ENCODE results near the gene PHACTR1. TPM values are rescaled to one million over a fixed set of nuclear protein-coding genes. Genes with fewer than 3 reads are reported as not detected.
"Not testable (repeated sequence)": the region's sequence is repeated elsewhere in the genome, so short reads cannot be mapped to it uniquely, and the experiment has no call there.

Gene PHACTR1
- total RNA-seq, 1 experiment from 2014 or later, result 5.2 TPM

GRCh38 chr6:13308332-13308731 lies 591.8 kb downstream of the PHACTR1 start:
- Histone ChIP-seq H4K20me1 (ENCODE audit: insufficient read depth, low read depth, low read length) (no peaks in the 10 kb centered on the region), H3K27ac (ENCODE audit: low read length) (no peak overlapping the region), H3K9me2 (replicated peaks; ENCODE audit: insufficient read depth, low read length) (no peaks in the 10 kb centered on the region), H3K9ac (ENCODE audit: low read length) (no peak overlapping the region), H3K9me3 (ENCODE audit: low read length) (no peaks in the 10 kb centered on the region), H2AFZ (ENCODE audit: low read length) (no peak overlapping the region), H3K79me2 (ENCODE audit: low read length) (no peaks in the 10 kb centered on the region), H3K4me3 (ENCODE audit: low read length) (no peak overlapping the region), H3K27me3 (ENCODE audit: low read length) (no peaks in the 10 kb centered on the region), H3K4me1 (ENCODE audit: low read length) (peaks cover 21% of the 10 kb centered on the region), H3K4me2 (ENCODE audit: low read depth, low read length, poor library complexity, severe bottlenecking) (no peak overlapping the region), H3K36me3 (ENCODE audit: insufficient read depth, low read length) (peaks cover 23% of the 10 kb centered on the region; the same call in 1 of the 2 replicates)
- no peak for DNase-seq

GRCh38 chr6:13311155-13311554 lies 594.6 kb downstream of the PHACTR1 start:
- H3K9me2 ChIP-seq (replicated peaks; ENCODE audit: insufficient read depth, low read length), result no peaks in the 10 kb centered on the region
- no peak overlapping the region for H3K9ac ChIP-seq (ENCODE audit: low read length)
- no peaks in the 10 kb centered on the region for H4K20me1 ChIP-seq (ENCODE audit: insufficient read depth, low read depth, low read length)
- H2AFZ ChIP-seq (ENCODE audit: low read length), result no peak overlapping the region
- no peaks in the 10 kb centered on the region for H3K27me3 ChIP-seq (ENCODE audit: low read length)
- H3K4me3 ChIP-seq (ENCODE audit: low read length), result no peak overlapping the region
- H3K36me3 ChIP-seq (ENCODE audit: insufficient read depth, low read length), result peaks cover 20% of the 10 kb centered on the region; the same call in 1 of the 2 replicates
- H3K27ac ChIP-seq (ENCODE audit: low read length), result no peak overlapping the region
- DNase-seq, result no peak
- no peaks in the 10 kb centered on the region for H3K9me3 ChIP-seq (ENCODE audit: low read length)
- no peaks in the 10 kb centered on the region for H3K79me2 ChIP-seq (ENCODE audit: low read length)
- no peaks in the 10 kb centered on the region; the same call in 1 of the 2 replicates for H3K4me1 ChIP-seq (ENCODE audit: low read length)
- H3K4me2 ChIP-seq (ENCODE audit: low read depth, low read length, poor library complexity, severe bottlenecking), result no peak overlapping the region

- no peaks in the 10 kb centered on the region for H4K20me1 ChIP-seq (ENCODE audit: insufficient read depth, low read depth, low read length)
- no peak overlapping the region for H3K9ac ChIP-seq (ENCODE audit: low read length)
- no peak overlapping the region for H3K4me3 ChIP-seq (ENCODE audit: low read length)
- DNase-seq, result no peak
- H3K9me2 ChIP-seq (replicated peaks; ENCODE audit: insufficient read depth, low read length), result no peaks in the 10 kb centered on the region
- H3K9me3 ChIP-seq (ENCODE audit: low read length), result no peaks in the 10 kb centered on the region
- no peak overlapping the region for H2AFZ ChIP-seq (ENCODE audit: low read length)
- no peaks in the 10 kb centered on the region for H3K79me2 ChIP-seq (ENCODE audit: low read length)
- H3K27ac ChIP-seq (ENCODE audit: low read length), result no peak overlapping the region
- H3K36me3 ChIP-seq (ENCODE audit: insufficient read depth, low read length), result peaks cover 28% of the 10 kb centered on the region; the same call in 1 of the 2 replicates
- H3K27me3 ChIP-seq (ENCODE audit: low read length), result no peaks in the 10 kb centered on the region
- H3K4me1 ChIP-seq (ENCODE audit: low read length), result no peaks in the 10 kb centered on the region; the same call in 1 of the 2 replicates
- no peak overlapping the region for H3K4me2 ChIP-seq (ENCODE audit: low read depth, low read length, poor library complexity, severe bottlenecking)
These were observed 598.2 kb downstream of the PHACTR1 start for GRCh38 chr6:13314806-13315205.

GRCh38 chr6:13315896-13316295 lies 599.3 kb downstream of the PHACTR1 start:
- Histone ChIP-seq H3K9ac (ENCODE audit: low read length) (no peak overlapping the region), H3K36me3 (ENCODE audit: insufficient read depth, low read length) (peaks cover 38% of the 10 kb centered on the region; the same call in 1 of the 2 replicates), H3K9me3 (ENCODE audit: low read length) (no peaks in the 10 kb centered on the region), H4K20me1 (ENCODE audit: insufficient read depth, low read depth, low read length) (no peaks in the 10 kb centered on the region), H3K9me2 (replicated peaks; ENCODE audit: insufficient read depth, low read length) (no peaks in the 10 kb centered on the region), H3K79me2 (ENCODE audit: low read length) (no peaks in the 10 kb centered on the region), H3K27ac (ENCODE audit: low read length) (no peak overlapping the region), H3K4me2 (ENCODE audit: low read depth, low read length, poor library complexity, severe bottlenecking) (no peak overlapping the region), H3K4me1 (ENCODE audit: low read length) (no peaks in the 10 kb centered on the region; the same call in 1 of the 2 replicates), H3K4me3 (ENCODE audit: low read length) (no peak overlapping the region), H3K27me3 (ENCODE audit: low read length) (no peaks in the 10 kb centered on the region), H2AFZ (ENCODE audit: low read length) (no peak overlapping the region)
- DNase-seq, result no peak

DNA sequence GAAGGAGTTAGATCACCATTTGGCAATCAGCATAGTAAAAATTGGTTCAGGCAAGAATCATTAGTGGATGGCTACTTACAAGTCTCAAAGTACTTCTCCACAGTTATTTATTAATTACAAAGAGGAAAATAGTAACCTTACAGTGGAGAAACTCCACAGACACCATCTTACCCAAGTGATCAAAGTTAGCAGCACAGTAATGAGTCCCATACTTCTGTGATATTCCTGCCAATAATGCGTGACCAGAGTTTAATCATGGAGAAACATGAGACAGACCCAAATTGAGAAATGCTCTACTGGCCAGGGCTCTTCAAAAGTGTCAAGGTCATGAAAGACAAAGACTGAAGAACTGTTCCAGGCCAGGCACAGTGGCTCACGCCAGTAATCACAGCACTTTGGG lies 602.3 kb downstream of the PHACTR1 start:
- Histone ChIP-seq H3K27me3 (ENCODE audit: low read length) (no peaks in the 10 kb centered on the region), H3K9me3 (ENCODE audit: low read length) (no peaks in the 10 kb centered on the region), H3K27ac (ENCODE audit: low read length) (no peak overlapping the region), H3K79me2 (ENCODE audit: low read length) (no peaks in the 10 kb centered on the region), H3K4me1 (ENCODE audit: low read length) (no peaks in the 10 kb centered on the region), H3K36me3 (ENCODE audit: insufficient read depth, low read length) (peaks cover 31% of the 10 kb centered on the region; the same call in 1 of the 2 replicates), H3K9me2 (replicated peaks; ENCODE audit: insufficient read depth, low read length) (no peaks in the 10 kb centered on the region), H3K9ac (ENCODE audit: low read length) (no peak overlapping the region), H4K20me1 (ENCODE audit: insufficient read depth, low read depth, low read length) (no peaks in the 10 kb centered on the region), H2AFZ (ENCODE audit: low read length) (no peak overlapping the region), H3K4me2 (ENCODE audit: low read depth, low read length, poor library complexity, severe bottlenecking) (no peak overlapping the region), H3K4me3 (ENCODE audit: low read length) (no peak overlapping the region)
- no peak for DNase-seq

GRCh38 chr6:13319891-13320564 lies 603.5 kb downstream of the PHACTR1 start:
- Histone ChIP-seq H3K36me3 (ENCODE audit: insufficient read depth, low read length) (peaks cover 31% of the 10 kb centered on the region; the same call in 1 of the 2 replicates), H2AFZ (ENCODE audit: low read length) (no peak overlapping the region), H3K4me1 (ENCODE audit: low read length) (no peaks in the 10 kb centered on the region), H3K4me2 (ENCODE audit: low read depth, low read length, poor library complexity, severe bottlenecking) (no peak overlapping the region), H3K79me2 (ENCODE audit: low read length) (no peaks in the 10 kb centered on the region), H4K20me1 (ENCODE audit: insufficient read depth, low read depth, low read length) (no peaks in the 10 kb centered on the region), H3K9me3 (ENCODE audit: low read length) (no peaks in the 10 kb centered on the region), H3K27me3 (ENCODE audit: low read length) (no peaks in the 10 kb centered on the region), H3K9me2 (replicated peaks; ENCODE audit: insufficient read depth, low read length) (no peaks in the 10 kb centered on the region), H3K27ac (ENCODE audit: low read length) (no peak overlapping the region), H3K4me3 (ENCODE audit: low read length) (no peak overlapping the region), H3K9ac (ENCODE audit: low read length) (no peak overlapping the region)
- no peak for DNase-seq

DNA sequence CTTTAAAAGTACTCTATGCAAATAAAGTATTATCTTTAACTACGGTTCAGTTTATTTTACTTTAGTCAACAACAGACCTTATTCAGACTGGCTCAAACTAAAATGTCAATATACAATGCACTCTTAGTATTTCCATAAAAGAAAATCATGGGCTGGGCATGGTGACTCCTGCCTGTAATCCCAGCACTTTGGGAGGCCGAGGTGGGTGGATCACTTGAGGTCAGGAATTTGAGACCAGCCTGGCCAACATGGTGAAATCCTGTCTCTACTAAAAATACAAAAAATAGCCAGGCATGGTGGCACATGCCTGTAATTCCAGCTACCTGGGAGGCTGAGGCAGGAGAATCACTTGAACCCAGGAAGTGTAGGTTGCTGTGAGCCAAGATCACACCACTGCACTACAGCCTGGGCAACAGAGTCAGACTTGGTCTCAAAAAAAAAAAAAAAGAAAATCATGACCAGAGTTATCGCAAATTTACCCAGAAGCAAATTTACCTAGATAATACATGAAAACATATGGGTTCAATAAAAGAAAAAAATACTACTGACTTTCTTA lies 609.5 kb downstream of the PHACTR1 start:
- Histone ChIP-seq H3K4me1 (ENCODE audit: low read length) (peaks cover 24% of the 10 kb centered on the region), H3K79me2 (ENCODE audit: low read length) (peaks cover 21% of the 10 kb centered on the region), H3K4me2 (ENCODE audit: low read depth, low read length, poor library complexity, severe bottlenecking) (peak overlapping the region; percentile 98)
- H3K36me3 ChIP-seq (ENCODE audit: insufficient read depth, low read length); H3K4me3 ChIP-seq (ENCODE audit: low read length); H3K9me3 ChIP-seq (ENCODE audit: low read length); H4K20me1 ChIP-seq (ENCODE audit: insufficient read depth, low read depth, low read length); H3K9me2 ChIP-seq (replicated peaks; ENCODE audit: insufficient read depth, low read length); DNase-seq; H3K27ac ChIP-seq (ENCODE audit: low read length); H2AFZ ChIP-seq (ENCODE audit: low read length); H3K9ac ChIP-seq (ENCODE audit: low read length); H3K27me3 ChIP-seq (ENCODE audit: low read length): not testable (repeated sequence)

GRCh38 chr6:13327691-13328075 lies 611.1 kb downstream of the PHACTR1 start:
- Histone ChIP-seq H3K36me3 (ENCODE audit: insufficient read depth, low read length) (peaks cover 4% of the 10 kb centered on the region; the same call in 1 of the 2 replicates), H3K9me3 (ENCODE audit: low read length) (no peaks in the 10 kb centered on the region), H3K27me3 (ENCODE audit: low read length) (no peaks in the 10 kb centered on the region), H3K4me1 (ENCODE audit: low read length) (peaks cover 24% of the 10 kb centered on the region), H3K4me3 (ENCODE audit: low read length) (peak overlapping the region; percentile 99), H3K9ac (ENCODE audit: low read length) (peak overlapping the region; percentile 86), H3K9me2 (replicated peaks; ENCODE audit: insufficient read depth, low read length) (no peaks in the 10 kb centered on the region), H4K20me1 (ENCODE audit: insufficient read depth, low read depth, low read length) (no peaks in the 10 kb centered on the region), H2AFZ (ENCODE audit: low read length) (0 out of 2 replicates have a peak overlapping the region, but pooled peaks have one; percentile 80), H3K79me2 (ENCODE audit: low read length) (peaks cover 21% of the 10 kb centered on the region), H3K27ac (ENCODE audit: low read length) (no peak overlapping the region), H3K4me2 (ENCODE audit: low read depth, low read length, poor library complexity, severe bottlenecking) (peak overlapping the region; percentile 98)
- peak; percentile 65 for DNase-seq
